Stomach (tissue), 4 donors: Measurements from ENCODE around the gene RNH1.

Source experiments
- EP300 ChIP-seq: sonication (generic); formaldehyde crosslinking; IDR thresholded peaks from one replicate; pipeline ENCODE4 v1.6.1; 2017; ENCODE audit warnings: antibody characterized with exemption
- POLR2A ChIP-seq, 4 donors: fragments of 450-650 bp; IDR thresholded peaks; one replicate each; pipeline ENCODE4 v1.6.1; 2016; ENCODE audit warnings: antibody characterized with exemption in 4 of 4, control low read depth in 2 of 4, mild to moderate bottlenecking in 1 of 4, moderate library complexity in 1 of 4

GRCh38 chr11:475941-476340 is 31.1 kb downstream of the RNH1 start:
- no peak for TF ChIP-seq EP300
- no peak for TF ChIP-seq POLR2A (IDR thresholded peaks at IDR 0.05)
